Activated CD8-positive, alpha-beta memory T cell treated with anti-CD3 and anti-CD28 coated beads for 24 hours (primary cell): ENCODE data around the gene RAP1GDS1.
"Not testable (repeated sequence)": the region's sequence is repeated elsewhere in the genome, so short reads cannot be mapped to it uniquely, and the experiment has no call there.

Source experiments
- DNase-seq: peaks from one replicate; pipeline ENCODE4 v3.0.0-alpha.2; 2020

The RAP1GDS1 gene

GRCh38 chr4:98358630-98359248, 97.6 kb downstream of the RAP1GDS1 start:
- DNase-seq = no peak

- no peak for DNase-seq
Measured at GRCh38 chr4:98359646-98360045, 98.5 kb downstream of the RAP1GDS1 start.

- no peak for DNase-seq
Measured at GRCh38 chr4:98363431-98363830, 102.2 kb downstream of the RAP1GDS1 start.

GRCh38 chr4:98366275-98366674, 105.1 kb downstream of the RAP1GDS1 start:
- not testable (repeated sequence) for DNase-seq

GRCh38 chr4:98368000-98368399, 106.8 kb downstream of the RAP1GDS1 start:
- DNase-seq = not testable (repeated sequence)

- DNase-seq = no peak
Measured at GRCh38 chr4:98369322-98369721, 108.1 kb downstream of the RAP1GDS1 start.

- no peak for DNase-seq
Measured at GRCh38 chr4:98374643-98375042, 113.5 kb downstream of the RAP1GDS1 start.

- no peak for DNase-seq
Measured at GRCh38 chr4:98377559-98377958, 116.4 kb downstream of the RAP1GDS1 start.

- DNase-seq = no peak
Measured at GRCh38 chr4:98381306-98381705, 120.1 kb downstream of the RAP1GDS1 start.

GRCh38 chr4:98383431-98384106, 122.4 kb downstream of the RAP1GDS1 start:
- DNase-seq = no peak

- DNase-seq = no peak
Measured at GRCh38 chr4:98385831-98386230, 124.6 kb downstream of the RAP1GDS1 start.

GRCh38 chr4:98387345-98388026, 126.3 kb downstream of the RAP1GDS1 start:
- no peak for DNase-seq

GRCh38 chr4:98394134-98394533, 132.9 kb downstream of the RAP1GDS1 start:
- no peak for DNase-seq

GRCh38 chr4:98399915-98400314, 138.7 kb downstream of the RAP1GDS1 start:
- DNase-seq = no peak

- DNase-seq = no peak
Measured at GRCh38 chr4:98406819-98407218, 145.6 kb downstream of the RAP1GDS1 start.

GRCh38 chr4:98411731-98412130, 150.5 kb downstream of the RAP1GDS1 start:
- no peak for DNase-seq

GRCh38 chr4:98416844-98417243, 155.7 kb downstream of the RAP1GDS1 start:
- no peak for DNase-seq

GRCh38 chr4:98420151-98420550, 159.0 kb downstream of the RAP1GDS1 start:
- DNase-seq = not testable (repeated sequence)

- DNase-seq = no peak
Measured at GRCh38 chr4:98421111-98421510, 159.9 kb downstream of the RAP1GDS1 start.

GRCh38 chr4:98423009-98423408, 161.8 kb downstream of the RAP1GDS1 start:
- no peak for DNase-seq

GRCh38 chr4:98430708-98431403, 169.7 kb downstream of the RAP1GDS1 start:
- DNase-seq = no peak

- DNase-seq = no peak
Measured at GRCh38 chr4:98433691-98434090, 172.5 kb downstream of the RAP1GDS1 start.

GRCh38 chr4:98434816-98435215, 173.6 kb downstream of the RAP1GDS1 start:
- DNase-seq = no peak

GRCh38 chr4:98444371-98444770, 183.2 kb downstream of the RAP1GDS1 start:
- DNase-seq = no peak
